M059J (cell line): Measurements from ENCODE around the gene NADK2. TPM values are rescaled to one million over a fixed set of nuclear protein-coding genes. Genes with fewer than 3 reads are reported as not detected.

Experiments
- DNase-seq: peaks from one replicate; pipeline ENCODE4 v3.0.0-alpha.2; 2012; ENCODE audit warnings: low read depth
- total RNA-seq: library from RNA; depleted of rRNA; stranded (reverse); fragments of >200 nt; shearing (Covaris generic); gene quantifications from 2 replicates; pipeline ENCODE4 v1.2.3, GENCODE V29; 2014

Gene NADK2
- total RNA-seq, 1 experiment from 2014 or later = 36.4 TPM

GRCh38 chr5:36250427-36250826, 8.7 kb upstream of the NADK2 start:
- DNase-seq = peak; percentile 24

- DNase-seq = no peak
Observed at GRCh38 chr5:36246036-36246800, 4.5 kb upstream of the NADK2 start.

- DNase-seq = no peak
Observed at GRCh38 chr5:36244076-36244475, 2.4 kb upstream of the NADK2 start.

- DNase-seq = no peak
Observed at GRCh38 chr5:36243653-36244052, 1.9 kb upstream of the NADK2 start.

- no peak for DNase-seq
Observed at GRCh38 chr5:36242534-36243485, 1.1 kb upstream of the NADK2 start.

- peak; percentile 78 for DNase-seq
Observed at GRCh38 chr5:36240779-36241630, 720 bp downstream of the NADK2 start.

- peak; percentile 38 for DNase-seq
Observed at GRCh38 chr5:36239370-36240293, 2.1 kb downstream of the NADK2 start.

GRCh38 chr5:36238502-36239295, 3.0 kb downstream of the NADK2 start:
- DNase-seq = peak; percentile 52

- peak; percentile 26 for DNase-seq
Observed at GRCh38 chr5:36237751-36238150, 4.0 kb downstream of the NADK2 start.

- DNase-seq = no peak
Observed at GRCh38 chr5:36236801-36237200, 4.9 kb downstream of the NADK2 start.

- no peak for DNase-seq
Observed at GRCh38 chr5:36232533-36232932, 9.2 kb downstream of the NADK2 start.

- no peak for DNase-seq
Observed at GRCh38 chr5:36230151-36230790, 11.5 kb downstream of the NADK2 start.

- DNase-seq = no peak
Observed at GRCh38 chr5:36228505-36228904, 13.2 kb downstream of the NADK2 start.

GRCh38 chr5:36227046-36227445, 14.7 kb downstream of the NADK2 start:
- DNase-seq = no peak

GRCh38 chr5:36222620-36223019, 19.1 kb downstream of the NADK2 start:
- DNase-seq = no peak

GRCh38 chr5:36217988-36218387, 23.7 kb downstream of the NADK2 start:
- DNase-seq = no peak

GRCh38 chr5:36217567-36217966, 24.2 kb downstream of the NADK2 start:
- DNase-seq = no peak

- DNase-seq = no peak
Observed at GRCh38 chr5:36215910-36216309, 25.8 kb downstream of the NADK2 start.

GRCh38 chr5:36214436-36214835, 27.3 kb downstream of the NADK2 start:
- peak; percentile 17 for DNase-seq
